H1 (cell line): Measurements from ENCODE around the gene GALNT18. TPM values are rescaled to one million over a fixed set of nuclear protein-coding genes. Genes with fewer than 3 reads are reported as not detected.

Experiments used
- CTCF ChIA-PET: fragments of 300-600 bp; sonication (Branson Sonifier 250); formaldehyde crosslinking; loops from one replicate; lab custom pipeline; 2021; ENCODE audit not compliant: partially characterized antibody; lab: Charles Lee
- POLR2A ChIA-PET: fragments of 300-600 bp; sonication (Branson Sonifier 250); formaldehyde crosslinking; loops from one replicate; lab custom pipeline; 2021; ENCODE audit warnings: inconsistent platforms; ENCODE audit not compliant: partially characterized antibody; lab: Charles Lee
- DNase-seq, 2 experiments: peaks; one replicate each; pipeline versions ENCODE4 v3.0.0 to v3.0.0-alpha.2; 2010 to 2022; ENCODE audit warnings: low spot score in 2 of 2, low read depth in 1 of 2, mixed read lengths in 1 of 2
- FAIRE-seq: peaks from 2 replicates; lab custom pipeline; 2011; peaks lifted over from hg19 to GRCh38; lab: Jason Lieb, UNC
- H2AFZ ChIP-seq: 2 replicates; pipeline ENCODE4 v1.8.1; 2012; ENCODE audit warnings: low read length, inconsistent platforms
- H2AK5ac ChIP-seq: 2 replicates; pipeline ENCODE4 v1.6.1; 2013; ENCODE audit warnings: low read depth, low read length
- H2BK120ac ChIP-seq: replicated peaks from 2 replicates; pipeline ENCODE3; 2013; ENCODE audit warnings: low read depth, low read length, inconsistent platforms
- H2BK12ac ChIP-seq: 2 replicates; pipeline ENCODE4 v1.6.1; 2013; ENCODE audit warnings: low read depth, low read length
- H2BK15ac ChIP-seq: 2 replicates; pipeline ENCODE4 v1.6.1; 2013; ENCODE audit warnings: low read length
- H2BK20ac ChIP-seq: 2 replicates; pipeline ENCODE4 v1.6.1; 2013; ENCODE audit warnings: low read length
- H2BK5ac ChIP-seq: 2 replicates; pipeline ENCODE4 v1.6.1; 2013; ENCODE audit warnings: low read depth, low read length
- H3K14ac ChIP-seq: 2 replicates; pipeline ENCODE4 v1.6.1; 2013; ENCODE audit warnings: inconsistent platforms; ENCODE audit not compliant: insufficient read length
- H3K18ac ChIP-seq: 2 replicates; pipeline ENCODE4 v1.6.1; 2013; ENCODE audit warnings: low read length; ENCODE audit errors: extremely low read depth
- H3K23ac ChIP-seq: 2 replicates; pipeline ENCODE4 v1.6.1; 2013; ENCODE audit warnings: inconsistent platforms; ENCODE audit not compliant: insufficient read length
- H3K23me2 ChIP-seq: 2 replicates; pipeline ENCODE4 v1.6.1; 2013; ENCODE audit warnings: low read depth, low read length
- H3K27ac ChIP-seq: 2 replicates; pipeline ENCODE4 v1.6.1; 2011; ENCODE audit warnings: low read depth, low read length, inconsistent platforms
- H3K27me3 ChIP-seq, 4 experiments: replicated peaks in 1 of 4; 1 replicate in 1 of 4; 2 replicates in 3 of 4; pipeline versions ENCODE4 v1.6.1 to v1.8.1; 2011 to 2013; ENCODE audit warnings: low read length in 3 of 4, mild to moderate bottlenecking in 3 of 4, inconsistent platforms in 2 of 4, mixed read lengths in 2 of 4, moderate library complexity in 1 of 4; ENCODE audit not compliant: control insufficient read depth in 3 of 4, insufficient read depth in 3 of 4; ENCODE audit errors: extremely low read depth in 1 of 4
- H3K36me3 ChIP-seq, 4 experiments: 2 replicates each; pipeline versions ENCODE4 v1.6.1 to v1.8.1; 2011 to 2013; ENCODE audit warnings: mild to moderate bottlenecking in 4 of 4, low read length in 3 of 4, moderate library complexity in 2 of 4, control low read depth in 1 of 4, inconsistent platforms in 1 of 4; ENCODE audit not compliant: insufficient read depth in 4 of 4, control insufficient read depth in 2 of 4
- H3K4ac ChIP-seq: replicated peaks from 2 replicates; pipeline ENCODE3; 2013; ENCODE audit warnings: low read length, low read depth, mixed read lengths, inconsistent platforms; ENCODE audit not compliant: insufficient read length
- H3K4me1 ChIP-seq, 4 experiments: replicated peaks in 1 of 4; 1 replicate in 1 of 4; 2 replicates in 3 of 4; pipeline versions ENCODE4 v1.6.1 to v1.8.1; 2011 to 2013; ENCODE audit warnings: low read length in 3 of 4, inconsistent platforms in 2 of 4, mixed read lengths in 1 of 4; ENCODE audit not compliant: insufficient read depth in 4 of 4, control insufficient read depth in 3 of 4
- H3K4me2 ChIP-seq, 2 experiments: 2 replicates each; pipeline versions ENCODE4 v1.6.1 to v1.8.1; 2011 to 2013; ENCODE audit warnings: low read depth in 2 of 2, low read length in 2 of 2, control low read depth in 1 of 2, inconsistent platforms in 1 of 2, mild to moderate bottlenecking in 1 of 2; ENCODE audit not compliant: insufficient read depth in 1 of 2
- H3K4me3 ChIP-seq, 4 experiments: fragments of 200-600, 300-600 bp in 1 of 4; sonication (generic), shearing (Covaris generic), sonication (Bioruptor Twin) in 1 of 4; 2 replicates each; pipeline versions ENCODE4 v1.5.1 to v1.8.1; 2011 to 2016; ENCODE audit warnings: low read length in 4 of 4, low read depth in 3 of 4, control low read depth in 2 of 4, inconsistent platforms in 2 of 4, mild to moderate bottlenecking in 2 of 4, mixed read lengths in 1 of 4, moderate library complexity in 1 of 4; ENCODE audit not compliant: insufficient read depth in 2 of 4; ENCODE audit errors: extremely low read depth in 1 of 4
- H3K56ac ChIP-seq: replicated peaks from 2 replicates; pipeline ENCODE3; 2013; ENCODE audit warnings: low read depth, mild to moderate bottlenecking, mixed read lengths, low read length, inconsistent platforms; ENCODE audit not compliant: insufficient read length
- H3K79me1 ChIP-seq: 2 replicates; pipeline ENCODE4 v1.6.1; 2013; ENCODE audit warnings: low read depth, low read length, control low read depth
- H3K79me2 ChIP-seq, 2 experiments: 2 replicates each; pipeline versions ENCODE4 v1.6.1 to v1.8.1; 2012 to 2013; ENCODE audit warnings: low read length in 2 of 2, mild to moderate bottlenecking in 2 of 2, inconsistent platforms in 1 of 2; ENCODE audit not compliant: insufficient read depth in 2 of 2, control insufficient read depth in 1 of 2
- H3K9ac ChIP-seq, 4 experiments: replicated peaks in 1 of 4; 1 replicate in 1 of 4; 2 replicates in 3 of 4; pipeline versions ENCODE4 v1.6.1 to v1.8.1; 2011 to 2013; ENCODE audit warnings: low read depth in 3 of 4, low read length in 3 of 4, control low read depth in 2 of 4, mild to moderate bottlenecking in 2 of 4, moderate library complexity in 2 of 4, inconsistent platforms in 1 of 4; ENCODE audit errors: extremely low read depth in 1 of 4
- H3K9me3 ChIP-seq, 2 experiments: 2 replicates each; pipeline versions ENCODE4 v1.6.1 to v1.8.1; 2012 to 2013; ENCODE audit warnings: mild to moderate bottlenecking in 2 of 2, moderate library complexity in 2 of 2, control low read depth in 1 of 2, inconsistent platforms in 1 of 2, low read depth in 1 of 2, low read length in 1 of 2, mixed read lengths in 1 of 2; ENCODE audit not compliant: insufficient read depth in 2 of 2
- H4K20me1 ChIP-seq, 2 experiments: replicated peaks in 1 of 2; 2 replicates each; pipeline versions ENCODE3 to v1.8.1; 2011 to 2013; ENCODE audit warnings: inconsistent platforms in 2 of 2, low read length in 2 of 2, mild to moderate bottlenecking in 1 of 2; ENCODE audit not compliant: insufficient read depth in 2 of 2, control insufficient read depth in 1 of 2
- H4K5ac ChIP-seq: 2 replicates; pipeline ENCODE4 v1.6.1; 2013; ENCODE audit warnings: low read length, low read depth, mixed read lengths, inconsistent platforms; ENCODE audit not compliant: insufficient read length
- H4K8ac ChIP-seq: 2 replicates; pipeline ENCODE4 v1.8.0; 2013; ENCODE audit warnings: mild to moderate bottlenecking, moderate library complexity, low read length, inconsistent platforms; ENCODE audit not compliant: insufficient read depth; ENCODE audit errors: extremely low read depth
- H4K91ac ChIP-seq: replicated peaks from 2 replicates; pipeline ENCODE3; 2013; ENCODE audit warnings: low read length, mixed read lengths, inconsistent platforms; ENCODE audit not compliant: insufficient read length
- BRCA1 ChIP-seq: IDR thresholded peaks from 2 replicates; pipeline ENCODE4 v1.6.1; 2012; ENCODE audit warnings: low read depth, low read length, improper control_type of control experiment
- CHD2 ChIP-seq: IDR thresholded peaks from 2 replicates; pipeline ENCODE4 v1.6.1; 2012; ENCODE audit warnings: low read length, improper control_type of control experiment
- KDM5A ChIP-seq: fragments of 200-600 bp; IDR thresholded peaks from 2 replicates; pipeline ENCODE4 v1.7.1; 2012; ENCODE audit warnings: mild to moderate bottlenecking, low read length, inconsistent platforms, mixed read lengths
- POLR2AphosphoS5 ChIP-seq: IDR thresholded peaks from 2 replicates; pipeline ENCODE4 v1.6.1; 2011; ENCODE audit warnings: low read depth, low read length
- SP4 ChIP-seq: IDR thresholded peaks from 2 replicates; pipeline ENCODE4 v1.6.1; 2012; ENCODE audit warnings: low read length, inconsistent platforms
- WGBS, 2 experiments: shearing (Covaris generic) in 1 of 2; methylation state at CpG; one replicate each; pipeline versions ENCODE4 v1.1.6 to v1.1.7; 2013 to 2015; ENCODE audit warnings: low lambda C conversion rate in 2 of 2, mixed read lengths in 2 of 2, inconsistent platforms in 1 of 2, low coverage in 1 of 2, missing lambda C conversion rate in 1 of 2; ENCODE audit not compliant: insufficient replicate concordance in 2 of 2, insufficient coverage in 1 of 2, insufficient read length in 1 of 2; ENCODE audit errors: extremely low coverage in 1 of 2, missing lambda C conversion rate in 1 of 2; 5-methylcytosine and 5-hydroxymethylcytosine counted together
- polyA plus RNA-seq, 7 experiments: library from polyadenylated mRNA; depleted of rRNA in 3 of 7; stranded (reverse) in 5 of 7; unstranded in 2 of 7; fragments of >200 nt in 5 of 7; fragments of 200-250 nt in 2 of 7; gene quantifications; 1 replicate in 5 of 7; 2 replicates in 1 of 7; 4 replicates in 1 of 7; pipeline versions ENCODE4 v1.2.1 to v1.2.3, GENCODE V29; 2011 to 2013; ENCODE audit warnings: missing spikeins in 2 of 7, mixed read lengths in 2 of 7
- total RNA-seq: library from RNA; stranded (reverse); fragmentation: NEBNext Ultra II Directional; extraction: Animal tissue kit (Norgen Biotek cat#: 25700); gene quantifications from 2 replicates; pipeline ENCODE4 v1.2.1, GENCODE V29; 2021
- TF ChIP-seq, protein P1 (sequence below): IDR thresholded peaks from 2 replicates; pipeline ENCODE4 v1.6.1; 2011; ENCODE audit warnings: low read length, improper control_type of control experiment

Gene GALNT18
- total and polyA plus RNA-seq, 2 of the 8 experiments (the other 6 are each of a cell fraction or from before 2014, with no cell fraction given) = 6.0 to 9.4 TPM

DNA sequence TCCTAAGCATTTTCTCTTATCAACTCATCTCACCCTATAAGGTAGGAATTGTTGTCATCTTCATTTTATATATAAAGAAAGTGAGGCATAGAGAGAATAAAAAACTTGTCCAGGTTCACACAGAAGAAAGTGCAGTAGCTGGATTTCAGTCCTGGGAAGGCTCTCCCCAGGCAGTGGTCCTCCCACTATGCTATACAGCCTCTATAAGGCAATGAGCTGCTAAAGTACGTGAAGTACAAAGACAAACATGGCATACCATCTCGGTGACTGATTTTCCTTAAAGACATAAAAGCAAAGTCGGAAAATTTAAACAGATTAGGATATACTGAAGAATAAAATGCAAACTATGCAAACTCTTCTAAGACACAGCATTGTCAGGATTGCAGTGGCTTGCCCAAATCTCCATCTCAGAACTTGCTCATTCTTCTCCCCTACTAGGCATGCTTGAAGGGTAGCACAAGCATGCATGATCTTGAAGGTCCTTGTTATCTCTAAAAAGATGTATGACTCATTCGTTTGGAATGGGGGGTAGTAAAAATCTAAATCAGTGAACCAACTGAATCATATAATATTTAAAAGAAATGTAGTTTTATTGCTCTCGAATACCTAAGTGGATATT, 171.0 kb downstream of the GALNT18 start:
- H2BK120ac ChIP-seq = no peak overlapping the region
- no peak overlapping the region for H3K18ac ChIP-seq
- no peak overlapping the region for H2AK5ac ChIP-seq
- H3K36me3 ChIP-seq = no peaks in the 10 kb centered on the region
- no peak overlapping the region for H2BK20ac ChIP-seq
- no peak overlapping the region for H2BK15ac ChIP-seq
- POLR2A ChIA-PET = no interaction called here
- H2BK12ac ChIP-seq = no peak overlapping the region
- no peak overlapping the region for H3K27ac ChIP-seq
- no peaks in the 10 kb centered on the region for H3K9me3 ChIP-seq
- no peak overlapping the region for H4K8ac ChIP-seq
- CTCF ChIA-PET = interaction anchor here (0.7 to 1.2 kb wide), 2 partner anchors 41 to 255 kb away, joined by 3 read pairs; no protein-coding TSS in a partner anchor
- no peaks in the 10 kb centered on the region for H3K79me2 ChIP-seq
- no peak overlapping the region for H3K23ac ChIP-seq
- no peak overlapping the region for H3K56ac ChIP-seq
- TF ChIP-seq CHD2 (no peak), BRCA1 (no peak), KDM5A (no peak), POLR2AphosphoS5 (no peak), SP4 (no peak)
- TF ChIP-seq, protein P1, sequence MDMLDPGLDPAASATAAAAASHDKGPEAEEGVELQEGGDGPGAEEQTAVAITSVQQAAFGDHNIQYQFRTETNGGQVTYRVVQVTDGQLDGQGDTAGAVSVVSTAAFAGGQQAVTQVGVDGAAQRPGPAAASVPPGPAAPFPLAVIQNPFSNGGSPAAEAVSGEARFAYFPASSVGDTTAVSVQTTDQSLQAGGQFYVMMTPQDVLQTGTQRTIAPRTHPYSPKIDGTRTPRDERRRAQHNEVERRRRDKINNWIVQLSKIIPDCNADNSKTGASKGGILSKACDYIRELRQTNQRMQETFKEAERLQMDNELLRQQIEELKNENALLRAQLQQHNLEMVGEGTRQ = no peak
- no peak for DNase-seq
- H3K9ac ChIP-seq = no peak overlapping the region
- no peak overlapping the region for H4K5ac ChIP-seq
- H3K27me3 ChIP-seq = no peaks in the 10 kb centered on the region
- H3K14ac ChIP-seq = no peak overlapping the region
- no peak overlapping the region for H3K4me2 ChIP-seq
- FAIRE-seq = no peak
- no peak overlapping the region; a peak in 1 of 8 replicates for H3K4me3 ChIP-seq
- WGBS, 2 experiments = 89% methylated on average over 5 of the region's 5 CpGs; no CpG with 5 or more reads in 1 of the 2 experiments
- H2AFZ ChIP-seq = no peak overlapping the region
- no peaks in the 10 kb centered on the region for H3K79me1 ChIP-seq
- H3K4ac ChIP-seq = no peak overlapping the region
- H4K20me1 ChIP-seq = no peaks in the 10 kb centered on the region
- H3K23me2 ChIP-seq = no peaks in the 10 kb centered on the region
- H3K4me1 ChIP-seq = peaks cover 0 to 2% (median under 1%) of the 10 kb centered on the region in 4 experiments; a peak in 2 of 7 replicates
- H4K91ac ChIP-seq = no peak overlapping the region
- no peak overlapping the region for H2BK5ac ChIP-seq
